ENCODE measurements around the gene PRKN. TPM values are rescaled to one million over a fixed set of nuclear protein-coding genes. Genes with fewer than 3 reads are reported as not detected.

The PRKN gene
- total RNA-seq, 2 donors from 2014 or later, result 3.3 to 4.8 TPM

DNA sequence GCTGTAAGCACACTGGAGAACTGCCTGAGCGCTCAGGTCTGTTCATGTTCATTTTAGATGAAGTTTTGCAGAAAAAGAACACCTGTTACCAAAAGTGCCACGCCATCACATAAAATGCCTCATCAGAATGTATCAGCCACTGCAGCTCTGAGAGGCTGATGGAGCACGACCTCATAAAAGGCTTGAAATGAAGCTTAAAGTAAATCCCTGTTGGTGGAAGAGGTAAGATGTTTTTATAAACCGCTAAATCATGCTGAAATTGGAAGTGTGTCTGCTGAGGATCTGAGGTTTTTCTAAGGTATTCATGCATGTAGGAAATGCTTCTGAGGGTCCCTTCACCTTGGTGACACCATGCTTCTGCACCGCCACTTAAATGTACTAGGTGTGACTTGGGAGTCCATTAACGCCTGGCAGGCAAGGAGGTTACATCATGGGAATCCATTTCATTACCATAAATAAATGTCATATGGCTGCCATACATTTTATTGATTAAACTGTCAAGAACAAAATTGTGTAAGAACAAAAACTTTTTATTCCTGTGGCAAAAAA is 1090.6 kb downstream of the PRKN start:
- no peaks in the 10 kb centered on the region for H3K4me1 ChIP-seq (ENCODE audit: control insufficient read depth, insufficient read depth, low read length)
- Mint-ChIP-seq H3K27me3 (ENCODE audit: insufficient read depth) (no peaks in the 10 kb centered on the region), H3K4me3 (no peak overlapping the region), H3K27ac (no peak overlapping the region), H3K4me1 (peaks cover 15% of the 10 kb centered on the region), H3K9me3 (peaks cover 7% of the 10 kb centered on the region), H3K36me3 (ENCODE audit: low read depth) (no peaks in the 10 kb centered on the region)
- no peak overlapping the region for H3K4me3 ChIP-seq (ENCODE audit: low read length)
- no peak for TF ChIP-seq CTCF (conservative IDR thresholded peaks at IDR 0.05)
- no peaks in the 10 kb centered on the region for H3K36me3 ChIP-seq (ENCODE audit: control insufficient read depth, insufficient read depth, low read length)
- H3K27me3 ChIP-seq (ENCODE audit: control insufficient read depth, insufficient read depth, low read length, poor library complexity, severe bottlenecking), result no peaks in the 10 kb centered on the region
- H3K9ac ChIP-seq (ENCODE audit: extremely low read depth, low read length, poor library complexity, severe bottlenecking), result no peak overlapping the region
- no peaks in the 10 kb centered on the region for H3K9me3 ChIP-seq (ENCODE audit: control insufficient read depth, low read length)
- no peak for DNase-seq
- no peak overlapping the region for H3K27ac ChIP-seq (ENCODE audit: low read depth, low read length)
- 92 to 100% methylated on average over 4 to 6 of the region's 6 CpGs for WGBS, 2 experiments (ENCODE audit: insufficient coverage in 1 of 2, insufficient read length in 1 of 2)

- H3K9me3 Mint-ChIP-seq, result peaks cover 7% of the 10 kb centered on the region
- no peak for DNase-seq
- no peak for TF ChIP-seq CTCF (conservative IDR thresholded peaks at IDR 0.05)
- H3K27ac Mint-ChIP-seq, result no peak overlapping the region
- no peaks in the 10 kb centered on the region for H3K4me1 ChIP-seq (ENCODE audit: control insufficient read depth, insufficient read depth, low read length)
- no peaks in the 10 kb centered on the region for H3K27me3 ChIP-seq (ENCODE audit: control insufficient read depth, insufficient read depth, low read length, poor library complexity, severe bottlenecking)
- no peaks in the 10 kb centered on the region for H3K36me3 Mint-ChIP-seq (ENCODE audit: low read depth)
- no peak overlapping the region for H3K27ac ChIP-seq (ENCODE audit: low read depth, low read length)
- no peak overlapping the region for H3K4me3 Mint-ChIP-seq
- WGBS, 2 experiments (ENCODE audit: insufficient coverage in 1 of 2, insufficient read length in 1 of 2), result 91 to 94% methylated on average over 3 to 6 of the region's 6 CpGs
- H3K27me3 Mint-ChIP-seq (ENCODE audit: insufficient read depth), result no peaks in the 10 kb centered on the region
- no peak overlapping the region for H3K4me3 ChIP-seq (ENCODE audit: low read length)
- no peaks in the 10 kb centered on the region for H3K36me3 ChIP-seq (ENCODE audit: control insufficient read depth, insufficient read depth, low read length)
- no peak overlapping the region for H3K9ac ChIP-seq (ENCODE audit: extremely low read depth, low read length, poor library complexity, severe bottlenecking)
- H3K9me3 ChIP-seq (ENCODE audit: control insufficient read depth, low read length), result no peaks in the 10 kb centered on the region
- H3K4me1 Mint-ChIP-seq, result peaks cover 15% of the 10 kb centered on the region
Measured at GRCh38 chr6:161635975-161636374, 1091.6 kb downstream of the PRKN start.

DNA sequence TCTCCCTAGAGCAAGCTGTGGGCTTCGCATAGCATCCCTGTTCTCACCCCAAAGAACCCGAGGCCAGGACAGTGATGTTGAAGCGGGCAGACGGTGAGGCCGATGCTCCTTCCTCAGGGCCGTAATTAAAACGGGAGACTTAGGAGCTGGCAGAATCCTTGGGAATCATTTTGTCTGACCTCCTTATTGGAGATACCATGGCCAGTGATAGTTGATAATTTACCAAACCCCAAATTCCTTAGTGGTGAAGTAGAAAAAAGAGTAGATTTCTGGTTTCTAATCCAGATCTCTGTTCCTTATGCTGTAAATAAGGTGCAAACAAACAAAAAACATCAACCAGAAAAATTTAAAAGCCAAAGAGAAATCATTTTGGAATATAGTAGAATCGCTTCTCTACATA is 1092.7 kb downstream of the PRKN start:
- TF ChIP-seq CTCF (conservative IDR thresholded peaks at IDR 0.05), result no peak
- Mint-ChIP-seq H3K36me3 (ENCODE audit: low read depth) (no peaks in the 10 kb centered on the region), H3K27me3 (ENCODE audit: insufficient read depth) (no peaks in the 10 kb centered on the region), H3K4me1 (peaks cover 7% of the 10 kb centered on the region), H3K27ac (no peak overlapping the region), H3K4me3 (no peak overlapping the region), H3K9me3 (peaks cover 7% of the 10 kb centered on the region)
- Histone ChIP-seq H3K4me1 (ENCODE audit: control insufficient read depth, insufficient read depth, low read length) (no peaks in the 10 kb centered on the region), H3K27me3 (ENCODE audit: control insufficient read depth, insufficient read depth, low read length, poor library complexity, severe bottlenecking) (no peaks in the 10 kb centered on the region), H3K36me3 (ENCODE audit: control insufficient read depth, insufficient read depth, low read length) (no peaks in the 10 kb centered on the region), H3K27ac (ENCODE audit: low read depth, low read length) (no peak overlapping the region), H3K9ac (ENCODE audit: extremely low read depth, low read length, poor library complexity, severe bottlenecking) (no peak overlapping the region), H3K9me3 (ENCODE audit: control insufficient read depth, low read length) (no peaks in the 10 kb centered on the region), H3K4me3 (ENCODE audit: low read length) (no peak overlapping the region)
- DNase-seq, result no peak
- 95 to 100% methylated on average over 1 to 8 of the region's 8 CpGs for WGBS, 2 experiments (ENCODE audit: insufficient coverage in 1 of 2, insufficient read length in 1 of 2)

Measured in endodermal cell (in vitro differentiated cells).